Right forelimb (tissue), 1 donor: ENCODE measurements around the gene MEGF11.
A peak's percentile ranks its signal among the peaks of the same experiment; 100 is the strongest.

Experiments
- DNase-seq: peaks from one replicate; pipeline ENCODE4 v3.0.0-alpha.2; 2018

Gene MEGF11

DNA sequence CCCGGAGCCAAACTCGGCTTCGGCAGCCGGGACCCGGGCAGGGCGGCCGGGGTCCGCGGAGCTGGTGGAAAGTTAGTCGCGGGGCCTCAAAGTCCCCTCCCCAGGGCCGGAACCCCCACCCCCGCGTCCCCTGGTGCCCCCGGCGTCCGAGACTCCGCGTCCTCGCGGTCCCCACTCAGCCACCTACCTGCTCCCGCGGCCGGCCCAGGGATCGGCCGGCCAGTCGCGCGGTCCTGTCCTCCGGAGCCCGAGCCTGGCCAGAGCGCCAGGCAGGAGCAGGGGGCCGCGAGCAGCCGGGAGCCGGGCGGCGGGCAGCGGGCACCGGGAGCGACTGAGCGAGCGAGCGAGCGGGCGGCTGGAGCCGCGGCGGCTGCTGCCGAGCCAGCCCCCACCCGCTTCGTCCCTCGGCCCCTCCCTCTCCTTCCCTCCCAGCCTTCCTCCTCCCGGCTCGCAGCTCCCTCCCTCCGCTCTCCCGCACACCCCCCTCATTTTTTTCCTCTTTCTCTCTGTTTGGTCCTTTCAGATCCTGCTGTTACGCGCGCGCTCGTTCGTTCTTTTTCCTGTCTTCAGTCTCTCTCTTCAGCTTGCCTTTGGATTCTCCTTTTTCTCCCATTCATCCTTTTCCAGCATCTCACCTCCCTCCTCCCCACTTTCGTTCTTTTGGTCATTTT lies at the start of gene MEGF11:
Gene MEGF11, minus strand, starts transcription at position 333 of the 671 bp plus-strand sequence. CDS start 125,347 bp downstream, outside the sequence.
- DNase-seq = peak; percentile 71

DNA sequence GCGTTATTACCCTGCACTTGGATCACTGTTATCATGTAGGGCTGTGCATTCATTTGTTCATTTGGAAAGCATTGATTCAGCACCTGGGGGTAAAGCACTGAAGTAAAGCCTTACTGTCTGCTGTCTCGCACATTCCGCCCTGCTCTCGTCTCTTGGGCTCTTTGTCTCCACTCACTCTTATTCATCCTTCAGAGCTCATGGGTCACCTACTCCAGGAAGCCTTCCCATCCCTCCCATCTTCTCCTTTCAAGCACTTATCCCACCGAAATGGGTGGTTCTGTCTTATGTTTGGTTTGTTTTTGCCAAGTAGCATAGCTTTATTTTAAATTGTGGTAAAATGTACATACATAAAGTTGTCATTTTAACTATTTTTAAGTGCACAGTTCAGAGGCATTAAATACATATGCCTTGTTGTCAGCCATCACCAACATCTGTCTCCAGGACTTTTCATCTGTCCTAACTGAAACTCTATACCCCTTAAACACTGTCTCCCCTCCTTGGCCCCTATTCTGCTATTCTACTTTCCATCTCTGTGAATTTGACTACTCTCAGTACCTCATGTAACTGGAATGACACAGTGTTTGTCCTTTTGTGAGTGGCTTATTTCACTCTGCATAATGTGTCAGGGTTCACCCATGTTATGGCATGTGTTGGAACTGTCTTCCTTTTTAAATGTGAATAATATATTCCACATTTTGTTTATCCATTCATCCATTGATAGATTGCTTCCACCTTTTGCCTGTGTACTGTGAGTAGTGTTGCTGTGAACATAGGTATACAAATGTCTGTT lies 49.1 kb upstream of the MEGF11 start:
- DNase-seq = no peak

DNA sequence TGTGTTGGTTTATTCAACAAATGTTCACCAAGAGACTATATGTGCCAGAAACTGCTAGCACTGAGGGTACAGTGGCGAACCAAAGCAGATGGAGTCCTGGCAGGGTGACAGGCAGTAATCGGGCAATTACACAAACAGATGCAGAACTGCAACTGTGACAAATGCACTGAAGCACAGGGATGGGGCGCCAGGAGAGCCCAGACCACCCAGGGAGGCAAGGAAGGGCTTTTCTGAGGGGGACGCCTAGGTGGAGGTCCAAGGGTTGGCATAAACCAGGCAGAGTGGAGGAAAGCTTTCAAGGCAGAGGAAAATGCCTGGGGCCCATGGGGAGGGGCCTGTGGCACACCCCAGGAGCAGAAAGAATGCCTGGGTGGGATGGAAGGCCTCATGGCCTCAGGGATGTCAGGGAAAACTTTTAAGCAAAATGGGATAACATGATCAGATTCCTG lies 45.3 kb upstream of the MEGF11 start:
- DNase-seq = peak; percentile 75

DNA sequence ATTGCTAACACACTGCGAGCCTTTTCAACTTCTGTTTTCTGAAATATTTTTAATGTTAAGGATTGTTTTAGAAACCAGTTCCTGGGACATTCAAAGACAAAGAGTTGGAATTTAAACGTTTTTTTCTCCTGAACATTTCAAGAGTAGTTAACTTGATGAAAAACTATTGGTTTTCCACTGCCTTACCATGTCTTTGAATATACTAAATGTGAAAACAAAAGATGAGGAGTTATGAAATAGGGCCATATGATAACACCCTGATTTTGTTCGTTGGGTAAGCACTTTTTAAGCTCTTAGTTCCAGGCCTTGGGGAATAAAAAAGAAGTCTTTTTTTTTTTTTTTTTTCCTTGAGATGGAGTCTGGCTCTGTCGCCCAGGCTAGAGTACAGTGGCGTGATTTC lies 42.6 kb upstream of the MEGF11 start:
- no peak for DNase-seq

DNA sequence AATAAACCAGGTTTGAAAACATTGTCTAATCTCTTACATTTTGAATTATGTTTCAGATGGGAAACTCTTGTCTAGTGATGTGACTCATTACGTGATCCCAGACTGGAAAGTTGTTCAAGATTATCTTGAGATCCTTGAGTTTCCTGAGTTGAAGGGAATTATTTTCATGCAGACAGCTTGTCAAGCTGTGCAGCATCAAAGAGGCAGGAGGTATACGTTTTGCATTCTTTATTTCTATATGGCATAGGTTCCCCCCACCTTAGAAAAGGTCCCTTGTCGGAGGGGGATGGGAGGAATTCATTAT lies 41.3 kb upstream of the MEGF11 start:
- no peak for DNase-seq

DNA sequence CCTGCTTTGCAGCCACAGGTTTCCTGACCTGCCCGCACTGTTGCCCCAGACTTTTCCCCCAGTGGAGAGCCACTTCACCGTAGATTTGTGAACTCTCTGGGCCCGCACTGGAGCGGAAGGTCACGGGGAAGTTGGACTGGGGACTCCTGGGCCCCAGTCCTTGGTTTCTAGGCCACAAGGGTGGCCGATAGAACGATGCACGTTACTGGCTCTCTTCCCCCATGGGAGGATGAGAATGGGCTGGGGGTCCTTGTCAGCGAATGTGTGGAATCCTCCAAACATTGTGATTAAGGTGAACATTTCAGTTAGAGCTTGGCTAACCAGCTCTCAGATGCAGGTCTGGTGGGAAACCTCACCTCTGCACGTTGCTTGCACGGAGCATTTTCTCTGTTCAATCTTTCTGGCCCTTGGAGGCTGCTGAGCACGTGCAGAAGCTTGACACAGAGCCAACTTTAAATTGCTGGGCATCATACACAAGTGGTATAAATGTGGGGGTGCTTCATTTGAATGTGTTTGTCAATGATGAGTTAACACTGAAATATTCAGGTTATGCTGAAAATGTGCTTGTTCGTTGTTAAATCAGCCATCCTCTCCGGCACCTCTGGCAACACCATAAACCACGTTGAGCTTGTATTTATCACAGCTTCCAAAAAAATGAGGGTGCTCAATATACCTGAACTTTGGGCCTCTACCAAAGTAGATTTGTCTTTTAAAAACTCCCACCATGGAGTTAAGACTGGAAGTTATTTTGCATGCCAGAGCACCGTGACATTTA lies 40.8 kb upstream of the MEGF11 start:
- no peak for DNase-seq

DNA sequence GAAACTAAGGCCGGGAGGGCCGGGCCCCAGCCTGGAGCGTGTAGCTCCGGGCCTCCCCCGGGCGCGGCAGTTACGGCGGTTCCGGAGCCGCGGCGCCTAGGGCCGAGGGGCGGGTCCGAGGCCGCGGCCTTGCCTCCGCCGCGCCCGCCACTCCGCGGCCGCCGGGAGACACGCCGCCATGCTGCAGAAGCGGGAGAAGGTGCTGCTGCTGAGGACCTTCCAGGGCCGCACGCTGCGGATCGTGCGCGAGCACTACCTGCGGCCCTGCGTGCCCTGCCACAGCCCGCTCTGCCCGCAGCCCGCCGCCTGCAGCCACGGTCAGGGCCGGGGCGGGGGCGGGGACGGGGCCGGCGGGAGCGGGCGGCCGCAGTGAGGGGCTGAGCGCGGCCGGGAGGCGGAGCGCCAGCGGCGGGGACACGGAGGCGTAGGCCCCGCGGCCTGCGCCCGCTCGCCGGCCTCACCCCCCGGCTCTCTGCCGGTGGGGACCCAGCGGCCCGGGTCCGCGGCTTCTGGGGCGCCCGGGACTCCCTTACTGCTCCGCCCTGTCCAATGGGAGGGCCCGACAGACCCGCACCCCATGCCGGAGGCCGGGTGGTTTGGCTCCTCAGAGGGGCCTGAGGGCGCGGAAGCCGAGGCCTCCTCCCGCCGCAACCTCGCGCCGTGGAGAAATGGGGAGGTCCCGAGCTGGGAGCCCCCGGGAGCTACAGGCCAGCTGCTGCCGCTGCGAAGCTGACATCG lies 40.0 kb upstream of the MEGF11 start, which contains the start of gene DIS3L:
Gene DIS3L, plus strand, starts transcription at position 150 of the 738 bp plus-strand sequence. Its CDS starts 29 bp downstream, at position 179.
- DNase-seq = peak; percentile 77

DNA sequence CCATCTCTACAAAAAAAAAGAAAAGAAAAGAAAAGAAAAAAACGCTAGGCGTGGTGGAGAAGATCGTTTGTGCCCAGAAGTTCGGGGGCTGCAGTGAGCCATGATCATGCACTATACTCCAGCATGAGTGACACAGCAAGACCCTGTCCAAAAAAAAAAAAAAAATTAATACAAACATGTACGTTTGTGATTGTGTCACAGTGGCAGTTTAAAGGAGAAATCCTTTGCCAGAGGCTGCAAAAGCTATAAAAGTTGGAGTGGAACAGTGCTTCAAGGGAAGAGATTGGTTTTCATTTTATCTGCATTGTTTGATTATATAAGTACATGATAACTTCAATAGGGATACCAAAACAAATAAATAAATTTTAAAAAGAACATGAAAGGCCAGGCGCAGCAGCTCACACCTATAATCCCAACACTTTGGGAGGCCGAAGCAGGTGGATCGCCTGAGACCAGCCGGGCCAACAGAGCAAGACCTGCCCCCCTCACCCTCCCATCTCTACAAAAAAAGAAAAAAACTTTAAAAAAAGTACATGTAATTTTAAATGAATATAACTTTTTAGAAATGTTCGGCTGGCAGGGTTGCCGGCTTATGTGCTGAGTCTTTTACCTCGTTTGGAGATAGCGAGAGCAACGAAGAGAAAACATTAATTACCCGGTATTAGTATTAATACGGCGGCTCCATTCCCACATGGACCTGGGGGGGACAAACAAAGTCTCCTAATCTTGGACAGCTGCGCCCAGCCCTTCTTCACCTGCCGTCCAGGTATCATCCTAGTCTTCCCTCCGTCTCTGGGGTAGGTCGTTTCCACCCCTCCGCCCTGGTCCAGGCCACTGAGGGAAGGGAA lies 39.2 kb upstream of the MEGF11 start:
- no peak for DNase-seq

DNA sequence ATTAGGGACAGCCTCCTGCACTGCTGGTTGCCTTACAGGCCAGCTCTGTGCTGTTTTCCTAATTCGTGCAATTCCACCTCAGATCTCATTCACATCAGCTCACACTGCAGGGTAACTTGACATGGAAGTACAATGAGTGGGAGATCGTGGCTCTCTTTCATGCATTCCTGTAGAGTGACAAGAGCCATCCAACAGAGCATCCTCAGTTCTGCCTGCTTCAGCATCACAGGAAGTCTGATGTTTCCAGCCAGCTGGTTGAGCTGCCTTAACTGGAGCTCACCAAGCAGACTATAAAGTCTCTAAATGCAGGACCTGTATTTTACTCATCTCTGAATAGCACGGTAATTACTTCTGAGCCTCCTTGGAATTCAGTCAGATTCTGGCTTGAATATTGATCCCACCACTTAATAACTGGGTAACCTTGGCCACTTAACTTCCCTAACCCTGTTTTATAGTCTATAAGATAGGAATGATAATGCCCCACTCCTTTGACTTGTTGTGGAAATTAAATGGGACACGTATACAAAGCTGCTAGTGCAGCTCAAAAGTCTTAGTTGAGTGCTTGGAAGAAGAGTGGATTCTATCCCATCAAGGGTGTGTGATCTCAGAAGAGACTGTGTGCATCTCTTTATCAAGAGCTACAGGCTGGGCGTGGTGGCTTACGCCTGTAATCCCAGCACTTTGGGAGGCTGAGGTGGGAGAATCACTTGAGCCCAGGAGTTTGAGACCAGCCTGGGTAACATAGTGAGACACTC lies 38.4 kb upstream of the MEGF11 start:
- DNase-seq = no peak

DNA sequence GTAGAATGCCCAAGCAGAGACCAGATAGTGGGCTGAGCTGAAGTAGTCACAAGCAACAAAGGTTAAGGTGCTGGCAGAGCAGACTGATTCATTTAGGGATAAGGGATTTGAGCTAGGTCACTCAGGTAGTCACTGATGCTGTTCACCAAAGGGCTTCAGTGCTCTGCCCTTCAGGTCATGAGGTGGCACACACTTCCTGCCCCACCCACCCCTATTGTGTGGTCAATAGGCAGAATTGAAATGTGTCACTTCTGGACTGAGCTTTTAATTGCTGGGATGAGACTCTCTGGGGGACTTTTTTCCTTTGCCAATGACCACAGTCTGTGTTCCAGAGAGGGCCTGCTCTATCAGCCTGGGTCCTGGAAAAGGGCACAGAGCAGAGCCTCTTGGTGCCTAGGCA lies 37.0 kb upstream of the MEGF11 start:
- no peak for DNase-seq

DNA sequence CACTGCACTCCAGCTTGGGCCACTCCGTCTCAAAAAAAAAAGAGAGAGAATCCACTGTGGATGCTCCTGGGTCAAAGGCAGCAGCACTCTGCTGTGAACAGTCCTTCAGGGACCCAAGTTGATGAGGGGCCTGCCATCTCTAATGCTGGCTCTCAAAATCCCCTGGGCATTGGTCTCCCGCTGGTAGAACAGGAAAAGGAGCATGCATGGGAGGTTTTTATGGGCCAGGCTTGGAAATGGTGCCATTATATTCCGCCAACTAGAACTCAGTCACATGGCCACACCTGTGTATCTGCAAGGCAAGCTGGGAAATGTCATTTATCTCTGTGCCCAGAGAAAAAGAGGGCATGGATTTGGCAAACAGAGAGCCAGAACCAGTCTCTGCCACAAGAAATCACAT lies 36.5 kb upstream of the MEGF11 start:
- DNase-seq = no peak

DNA sequence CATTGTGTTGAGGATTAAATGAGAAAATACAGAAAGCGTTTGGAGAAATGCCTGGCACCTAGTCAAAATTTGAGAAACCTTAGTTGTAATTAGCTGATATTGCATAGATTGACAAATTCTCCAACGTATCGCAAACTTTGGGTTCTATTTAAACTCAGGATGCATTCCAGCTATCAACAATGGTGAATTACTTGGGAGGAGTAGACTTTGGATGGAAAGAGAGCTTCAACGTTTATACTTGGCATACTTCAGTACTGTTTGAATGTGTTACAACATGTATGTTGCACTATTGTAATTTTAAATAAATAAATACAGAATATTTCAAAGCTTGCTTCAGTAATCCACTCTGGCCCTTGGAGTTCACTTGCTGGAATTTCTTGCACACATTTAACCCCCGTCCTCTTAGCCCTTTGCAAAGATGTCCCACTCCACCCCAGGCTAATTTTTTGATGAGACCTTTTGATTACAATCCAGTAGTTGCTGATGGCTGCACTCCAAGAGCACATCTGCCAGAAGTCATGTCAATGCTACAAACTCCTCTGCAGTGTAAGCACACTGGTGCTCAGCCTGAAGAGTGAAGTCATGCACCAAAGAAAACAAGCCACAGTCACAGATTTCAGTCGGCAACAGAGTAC lies 35.1 kb upstream of the MEGF11 start:
- DNase-seq = no peak

DNA sequence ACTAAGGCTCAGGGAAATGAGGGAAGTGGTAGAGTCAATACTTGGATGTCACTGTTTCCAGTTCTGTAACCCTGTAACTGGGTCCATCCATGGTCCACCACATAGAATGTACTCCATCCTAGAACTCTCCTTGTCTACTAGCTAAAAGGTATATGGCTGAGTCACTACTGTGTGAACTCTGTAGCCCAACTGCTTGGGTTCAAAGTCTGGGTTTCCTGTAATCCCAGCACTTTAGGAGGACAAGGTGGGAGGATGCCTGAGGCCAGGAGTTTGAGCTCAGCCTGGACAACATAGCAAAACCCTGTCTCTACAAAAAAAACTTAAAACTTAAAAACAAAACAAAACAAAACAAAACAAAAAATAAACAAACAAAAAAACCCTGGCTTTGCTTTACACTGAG lies 34.5 kb upstream of the MEGF11 start:
- DNase-seq = no peak

DNA sequence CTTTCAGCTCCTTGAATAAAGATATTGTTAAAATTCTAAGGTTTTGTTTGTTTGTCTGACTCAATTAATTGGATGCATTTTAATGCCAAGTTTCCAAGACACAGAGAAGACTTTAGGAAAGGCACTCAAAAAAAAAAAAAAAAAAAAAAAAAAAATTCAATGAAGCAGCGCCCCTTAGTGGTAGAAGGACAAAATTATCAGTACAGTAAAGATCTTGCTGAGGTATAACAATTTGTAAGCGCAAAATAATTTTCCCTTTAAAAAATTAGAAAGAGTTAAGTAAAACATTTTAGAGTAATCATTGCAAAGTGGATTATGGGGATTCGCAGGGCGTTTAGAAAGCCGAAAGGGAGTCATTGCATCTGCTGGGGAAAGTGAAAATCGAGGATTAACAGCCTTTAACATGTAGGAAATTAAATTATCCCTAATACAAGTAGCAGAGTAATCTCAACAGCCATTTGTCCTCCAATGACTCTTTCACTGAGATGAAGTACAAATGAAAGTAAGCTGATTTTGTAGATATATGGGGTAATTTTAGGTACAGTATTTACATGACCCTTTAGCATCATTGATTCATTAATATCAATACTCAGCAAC lies 34.0 kb upstream of the MEGF11 start:
- DNase-seq = no peak

DNA sequence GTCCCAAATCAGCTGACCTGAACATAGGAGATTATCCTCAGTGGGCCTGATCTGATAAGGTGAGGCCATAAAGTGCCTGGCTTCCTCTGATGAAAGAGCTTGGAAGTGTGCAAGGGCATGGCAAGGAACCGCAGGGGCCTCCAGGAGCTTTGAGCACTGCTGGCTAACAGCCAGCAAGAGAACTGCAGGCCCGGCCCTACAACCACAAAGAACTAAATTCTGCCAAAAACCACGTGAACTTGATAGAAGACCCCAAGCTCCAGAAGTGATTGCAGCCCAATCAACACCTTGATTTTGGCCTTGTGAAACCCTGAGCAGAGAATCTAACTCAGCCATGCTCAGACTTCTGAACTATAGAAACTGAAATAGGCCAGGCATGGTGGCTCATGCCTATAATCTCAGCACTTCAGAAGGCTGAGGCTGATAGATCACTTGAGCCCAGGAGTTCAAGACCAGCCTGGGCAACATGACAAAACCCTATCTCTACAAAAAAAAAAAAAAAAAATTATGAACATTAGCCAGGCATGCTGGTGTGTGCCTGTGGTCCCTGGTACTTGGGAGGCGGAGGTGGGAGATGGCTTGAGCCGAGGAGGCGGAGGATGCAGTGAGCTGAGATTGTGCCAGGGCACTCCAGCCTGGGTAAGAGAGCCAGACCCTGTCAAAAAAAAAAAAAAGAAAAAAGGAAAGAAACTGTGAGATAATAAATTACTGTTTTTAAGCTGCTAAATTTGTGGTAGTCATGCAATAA lies 32.2 kb upstream of the MEGF11 start:
- DNase-seq = no peak

DNA sequence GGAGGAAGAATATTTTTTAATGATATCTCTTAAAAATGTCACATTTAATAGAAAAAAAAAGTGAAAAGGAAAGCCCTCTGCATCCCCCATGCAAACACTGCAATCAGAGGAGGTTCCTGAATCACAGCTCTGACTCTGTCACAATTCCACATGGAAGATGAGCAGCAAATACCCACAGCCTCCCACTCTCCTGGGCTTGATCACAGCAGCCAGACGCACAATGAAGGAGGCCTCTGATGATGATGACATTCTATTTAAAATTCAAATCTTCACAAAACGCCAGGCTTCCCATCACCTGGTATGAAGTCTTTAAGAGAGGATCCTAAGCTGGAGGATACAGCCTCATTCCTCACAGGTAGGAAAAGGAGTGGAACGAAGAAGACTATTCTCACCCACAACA lies 30.7 kb upstream of the MEGF11 start:
- no peak for DNase-seq

DNA sequence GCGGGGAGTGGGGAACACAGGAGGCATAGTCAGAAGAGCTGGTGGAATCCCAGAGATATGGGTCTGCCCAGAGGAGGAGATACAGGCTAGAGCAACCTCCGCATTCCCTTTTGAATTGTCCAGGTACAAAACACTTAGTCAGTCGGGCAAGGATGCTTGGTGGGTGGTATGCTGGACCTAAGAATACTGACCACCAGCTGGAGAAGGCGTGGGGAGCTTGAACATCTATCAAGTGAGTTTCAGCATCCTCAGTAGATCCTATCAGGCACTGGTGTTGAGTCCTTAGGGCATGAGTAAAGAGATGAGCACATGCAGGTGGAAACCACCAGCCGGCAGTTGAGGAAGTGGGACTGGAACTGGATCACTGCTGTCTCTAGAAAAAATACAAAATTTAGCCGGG lies 25.1 kb upstream of the MEGF11 start:
- no peak for DNase-seq

DNA sequence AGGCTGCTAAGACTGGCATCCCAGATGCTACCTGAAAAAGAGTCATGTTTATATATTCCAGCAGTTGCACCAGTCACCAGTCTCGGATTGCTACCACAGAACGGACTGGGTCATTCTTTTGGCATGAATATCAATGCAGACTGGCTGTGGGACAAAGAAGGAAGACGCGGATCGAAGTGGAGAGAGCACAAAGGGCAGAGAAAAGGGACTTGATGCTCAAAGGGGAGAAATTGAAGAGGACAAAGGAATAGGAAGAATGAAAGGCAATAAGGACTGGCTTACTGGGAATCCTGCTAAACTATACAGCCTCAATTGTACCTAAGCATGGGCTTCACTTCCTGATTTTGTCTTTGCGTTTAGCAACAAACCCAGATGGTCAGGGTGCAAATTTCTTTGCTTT lies 24.5 kb upstream of the MEGF11 start:
- no peak for DNase-seq

DNA sequence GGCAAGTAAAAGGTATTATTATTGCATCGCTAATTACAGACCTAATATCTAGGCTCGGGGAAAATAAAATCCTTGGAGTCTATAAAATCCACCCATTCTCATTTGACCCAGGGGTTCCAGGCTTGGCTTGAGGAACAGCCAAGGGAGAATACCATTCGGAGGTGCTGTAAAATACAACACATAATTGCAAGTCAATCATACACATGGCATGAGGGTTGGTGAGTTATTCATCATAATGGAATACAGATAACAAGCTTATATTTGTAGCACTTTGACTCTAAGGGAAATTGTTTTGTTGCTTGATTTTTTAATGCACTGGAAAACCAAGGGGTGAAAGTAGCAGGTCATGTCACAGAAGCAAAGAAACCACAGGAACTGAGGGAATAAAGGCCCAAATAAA lies 23.0 kb upstream of the MEGF11 start:
- DNase-seq = no peak

DNA sequence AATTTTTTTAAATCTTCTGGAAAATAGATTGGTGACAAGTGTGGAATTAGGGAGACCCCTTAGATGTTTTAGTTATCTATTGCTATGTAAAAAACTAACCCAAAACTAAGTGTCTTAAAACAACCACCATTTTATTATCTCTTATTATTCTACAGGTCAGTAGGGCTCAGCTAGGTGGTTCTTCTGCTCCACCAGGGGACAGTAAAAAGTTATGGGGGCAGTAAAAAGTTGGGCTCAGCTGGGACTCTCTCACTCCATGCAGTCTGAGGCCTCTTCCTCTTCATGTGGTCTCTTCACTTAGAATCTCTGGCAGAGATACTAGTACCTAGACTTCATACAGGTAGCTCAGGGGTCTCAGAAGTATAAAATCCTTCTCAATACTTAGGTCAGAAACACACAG lies 21.8 kb upstream of the MEGF11 start:
- no peak for DNase-seq
